NCI-H1694 (cell line): ENCODE measurements around the gene TP63.

Experiments
- DNase-seq: peaks from one replicate; lab custom pipeline; 2025; lab: John Stamatoyannopoulos, UW

TP63 gene

DNA sequence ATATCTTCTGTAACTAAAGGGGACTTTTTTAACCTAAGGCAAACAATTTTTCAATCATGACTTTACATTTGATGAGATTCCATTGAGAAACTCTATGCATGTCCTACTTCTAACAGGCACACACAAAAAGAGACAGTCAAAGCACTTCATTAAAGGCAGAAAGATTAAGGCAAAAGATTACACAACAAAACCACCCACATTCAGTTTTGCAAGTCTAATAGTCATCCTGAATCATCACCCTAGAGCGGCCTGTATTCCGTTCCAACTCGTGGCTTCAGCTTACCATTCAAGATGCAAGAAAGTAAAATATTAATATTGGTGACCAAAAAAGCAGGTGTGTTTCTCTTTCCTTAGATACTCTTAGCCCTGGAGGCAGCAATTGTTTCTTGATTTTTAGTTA is 283.6 kb downstream of the TP63 start:
- no peak for DNase-seq

- no peak for DNase-seq
Observed at GRCh38 chr3:189921770-189922169, 290.6 kb downstream of the TP63 start.

DNA sequence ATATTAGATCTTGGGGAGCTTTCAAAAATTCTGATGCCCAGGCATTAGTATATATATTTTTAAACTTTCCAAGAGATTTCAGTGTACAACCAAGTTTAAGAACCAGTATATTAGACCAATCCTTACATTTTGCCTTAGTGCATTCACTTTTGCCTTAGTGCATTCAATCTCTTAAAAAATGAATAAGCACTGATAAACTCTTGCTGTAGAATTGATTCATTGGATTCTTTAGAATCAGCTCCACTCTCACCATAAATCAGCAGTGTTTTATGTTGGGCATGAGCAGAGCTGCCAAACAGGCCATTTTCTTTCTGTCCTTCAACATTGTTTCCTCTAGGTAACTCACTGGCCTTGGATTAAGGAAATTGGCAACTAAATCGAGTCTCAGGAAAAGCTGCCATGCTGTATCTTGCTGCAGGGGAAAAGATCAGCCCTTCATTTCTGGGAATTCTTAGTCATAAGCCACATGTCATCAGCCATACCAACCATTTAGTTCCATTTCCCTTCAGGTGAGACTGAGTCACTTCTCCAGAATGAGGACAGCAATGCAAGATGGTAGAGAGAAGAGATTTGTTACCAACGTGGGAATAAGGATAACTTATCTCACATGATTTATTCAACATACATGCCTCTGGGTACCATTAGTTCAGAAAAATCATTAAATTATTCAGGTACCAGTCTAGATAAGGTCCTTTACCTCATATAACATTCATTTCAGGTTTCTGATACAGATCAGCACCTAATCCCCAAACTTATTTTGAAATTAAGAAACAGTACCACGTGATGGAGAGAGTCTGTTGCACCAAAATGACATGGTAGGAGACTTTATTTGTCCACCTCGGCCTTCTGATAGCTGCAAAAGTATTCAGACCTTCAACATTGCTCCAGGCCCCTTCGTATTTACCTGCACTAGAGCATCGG is 297.0 kb downstream of the TP63 start:
- DNase-seq: no peak

DNA sequence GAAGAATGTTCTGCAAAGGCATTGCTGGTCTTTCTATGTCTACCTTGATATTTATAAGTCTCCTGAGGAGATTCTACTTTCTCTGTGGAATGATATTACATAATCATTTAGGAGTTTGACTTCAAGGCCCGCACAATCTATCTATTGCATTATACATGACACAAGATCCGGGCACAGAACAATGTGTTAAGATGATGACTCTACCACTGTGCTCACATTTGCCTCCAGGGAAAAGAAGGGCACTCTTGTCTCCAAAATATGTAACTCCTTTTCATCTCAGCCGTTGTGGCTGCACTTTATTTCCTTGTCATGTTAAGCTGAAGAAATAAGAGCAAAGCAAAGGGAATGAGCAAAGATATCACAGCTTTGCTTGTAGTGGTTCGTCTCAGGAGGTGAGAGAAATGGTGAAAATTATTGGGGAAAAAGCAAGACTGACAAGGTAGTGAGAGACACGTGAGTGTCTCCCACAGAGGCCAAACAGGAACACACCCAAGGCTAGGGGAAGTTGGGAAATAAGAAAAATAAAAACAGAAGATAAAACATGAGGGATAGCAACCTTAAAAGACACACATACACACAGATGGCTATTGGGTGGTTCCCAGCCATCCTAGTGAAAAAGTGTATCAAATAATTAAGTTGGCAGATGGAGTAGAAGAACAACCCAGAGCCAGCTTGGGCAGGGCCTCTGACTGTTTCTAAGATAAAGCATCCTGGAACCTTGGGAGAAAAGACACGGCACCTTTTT is 305.2 kb downstream of the TP63 start:
- no peak for DNase-seq

DNA sequence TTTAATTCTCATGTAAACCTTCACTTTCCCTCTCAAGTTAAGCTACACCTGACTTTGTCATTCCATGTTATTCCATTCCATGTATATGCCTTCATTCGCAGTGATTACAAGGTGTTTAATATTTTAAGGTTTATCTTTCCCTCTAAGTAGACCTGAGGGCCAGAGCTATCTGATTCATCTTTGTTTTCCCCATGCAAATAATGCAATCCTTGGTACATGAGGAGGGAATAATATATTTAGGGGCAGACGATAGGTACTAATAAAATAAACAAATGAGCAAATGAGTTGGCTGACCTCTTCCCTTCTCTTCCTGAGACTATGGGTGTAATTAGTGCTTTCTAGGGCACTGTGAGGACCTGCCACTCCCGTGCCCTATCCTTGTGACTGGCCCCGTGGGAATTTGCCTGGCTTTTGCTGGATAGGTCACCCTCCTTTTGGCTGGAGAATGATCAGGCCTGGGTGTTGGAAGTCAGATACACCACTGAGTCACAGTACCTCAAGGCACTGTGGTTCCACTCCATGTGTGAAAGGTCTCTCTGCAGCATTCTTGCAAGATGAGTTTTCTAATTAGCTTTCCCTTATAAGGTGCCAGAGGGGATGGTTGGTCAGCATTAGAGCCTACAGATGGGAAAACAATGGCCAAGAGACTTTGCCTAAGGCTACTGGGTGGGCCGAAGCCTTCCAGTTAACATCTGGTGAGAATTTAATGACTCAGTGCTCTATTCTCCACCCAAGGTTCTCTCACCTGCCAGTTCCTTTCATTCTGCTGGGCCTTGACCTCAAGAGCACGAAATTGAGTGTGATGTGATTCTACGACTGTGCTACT is 306.3 kb downstream of the TP63 start:
- no peak for DNase-seq

DNA sequence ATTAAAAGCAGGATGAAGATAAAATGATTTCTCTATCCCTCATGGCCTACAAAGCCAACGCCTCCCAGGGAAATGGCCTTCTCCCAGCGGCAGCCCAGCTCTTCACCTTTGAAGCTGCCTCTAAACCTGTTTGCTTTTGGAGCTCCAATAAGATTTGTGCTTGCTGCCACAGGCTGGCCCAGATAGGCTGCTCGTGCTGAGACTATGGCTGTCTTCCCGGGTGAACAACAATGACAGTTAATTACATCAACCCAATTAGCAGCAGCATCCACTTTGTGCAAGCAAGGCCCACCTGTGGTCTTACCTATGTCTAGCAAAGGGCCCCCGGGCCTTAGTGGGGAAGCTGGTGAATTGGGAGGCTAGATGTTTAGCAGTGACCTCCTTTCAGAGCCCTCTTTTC is 309.9 kb downstream of the TP63 start:
- DNase-seq: no peak

DNA sequence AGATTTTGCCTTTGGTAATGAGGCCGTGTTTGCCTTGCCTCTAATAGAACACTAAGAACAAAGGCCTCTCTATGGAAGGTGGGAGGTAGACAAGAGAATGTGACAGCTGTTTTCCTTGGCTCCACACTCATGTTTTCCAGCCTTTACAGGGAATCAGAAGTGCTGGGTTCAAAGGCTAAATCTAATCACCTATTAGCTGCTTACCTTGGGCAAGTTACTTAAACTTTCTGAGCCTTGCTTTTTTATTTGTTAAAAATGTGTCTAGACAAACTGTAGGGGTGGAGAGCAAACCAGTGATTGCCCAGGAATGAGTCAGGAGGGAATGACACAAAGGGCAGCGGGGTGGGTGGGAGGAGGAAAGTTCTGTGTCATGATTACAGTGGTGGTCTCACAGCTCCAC is 310.5 kb downstream of the TP63 start:
- DNase-seq: no peak

- no peak for DNase-seq
Observed at GRCh38 chr3:189942948-189943347, 311.8 kb downstream of the TP63 start.

GRCh38 chr3:189944285-189945145 is 313.3 kb downstream of the TP63 start:
- no peak for DNase-seq

DNA sequence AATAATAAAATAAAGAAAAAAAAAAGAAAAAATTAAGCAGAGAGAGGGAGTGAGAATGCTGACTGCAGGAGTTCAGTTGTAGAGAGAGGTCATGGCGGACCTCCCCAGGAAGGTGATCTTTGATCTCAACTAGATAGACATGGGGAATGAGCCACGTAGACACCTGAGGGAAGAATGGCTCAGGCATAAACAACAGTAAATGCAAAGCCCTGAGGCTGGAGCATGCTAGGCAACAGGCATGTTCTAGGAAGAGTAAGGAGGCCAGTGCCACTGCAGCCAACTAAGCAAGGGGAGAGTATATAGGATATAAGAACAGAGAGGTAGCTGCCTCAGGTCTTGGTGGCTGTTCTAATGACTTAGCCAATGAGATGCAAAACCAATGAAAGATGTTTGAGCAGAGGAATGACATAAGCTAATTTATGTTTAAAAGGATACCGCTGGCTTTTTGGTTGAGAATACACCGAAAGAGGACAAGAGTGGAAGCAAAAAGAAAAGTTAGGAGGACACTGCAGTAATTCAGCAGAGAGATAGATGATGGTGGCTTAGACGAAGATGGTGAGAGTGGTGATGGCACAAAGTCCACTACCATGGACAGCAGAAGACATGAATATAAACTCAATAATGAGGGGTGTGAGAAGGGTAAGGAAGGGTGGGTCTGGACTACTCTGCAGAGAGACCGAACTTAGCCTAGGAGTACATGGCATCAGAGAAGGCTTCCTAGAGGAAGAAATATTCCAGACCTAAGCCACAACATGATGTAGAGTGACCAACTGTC is 314.9 kb downstream of the TP63 start:
- DNase-seq: no peak
